Germinal center (tissue), 1 donor: ENCODE data around the gene CDH24.

Experiments used
- DNase-seq: peaks from one replicate; pipeline ENCODE4 v3.0.0; 2012; ENCODE audit warnings: mixed read lengths, low spot score

Gene CDH24

DNA sequence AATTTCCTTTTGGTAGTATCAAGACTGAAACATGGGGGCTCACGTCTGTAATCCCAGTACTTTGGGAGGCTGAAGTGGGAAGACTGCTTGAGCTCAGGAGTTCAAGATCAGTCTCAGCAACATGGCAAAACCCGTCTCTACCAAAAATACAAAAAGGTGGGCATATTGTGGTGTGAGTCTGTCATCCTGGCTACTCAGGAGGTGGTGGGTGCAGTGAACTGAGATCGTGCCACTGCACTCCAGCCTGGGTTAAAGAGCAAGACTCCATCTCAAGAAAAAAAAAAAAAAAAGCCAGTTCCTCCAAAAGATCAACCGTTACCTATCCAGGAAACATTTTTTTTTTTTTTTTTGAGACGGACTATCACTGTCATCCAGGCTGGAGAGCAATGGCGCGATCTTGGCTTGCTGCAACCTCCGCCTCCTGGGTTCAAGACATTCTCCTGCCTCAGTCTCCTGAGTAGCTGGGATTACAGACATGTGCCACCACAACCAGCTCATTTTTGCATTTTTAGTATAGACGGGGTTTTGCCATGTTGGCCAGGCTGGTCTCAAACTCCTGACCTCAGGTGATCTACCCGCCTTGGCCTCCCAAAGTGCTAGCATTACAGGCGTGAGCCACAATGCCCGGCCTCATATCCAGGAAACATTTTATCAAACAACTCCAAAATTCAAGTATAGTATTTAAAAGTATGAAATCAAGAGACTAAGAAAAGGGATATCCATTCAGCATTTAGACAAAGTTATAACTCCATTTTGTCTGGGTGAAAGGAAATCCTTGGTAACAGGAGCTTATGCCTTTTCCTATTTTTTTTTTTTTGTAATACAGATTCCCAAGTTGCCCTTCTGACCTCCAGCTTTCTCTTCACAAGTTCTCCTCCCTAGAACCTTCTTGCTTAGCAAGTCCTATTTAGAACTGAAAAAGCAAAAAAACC, 34.2 kb upstream of the CDH24 start:
- no peak for DNase-seq

- DNase-seq = no peak
Observed at GRCh38 chr14:23090254-23090636, 32.9 kb upstream of the CDH24 start.

DNA sequence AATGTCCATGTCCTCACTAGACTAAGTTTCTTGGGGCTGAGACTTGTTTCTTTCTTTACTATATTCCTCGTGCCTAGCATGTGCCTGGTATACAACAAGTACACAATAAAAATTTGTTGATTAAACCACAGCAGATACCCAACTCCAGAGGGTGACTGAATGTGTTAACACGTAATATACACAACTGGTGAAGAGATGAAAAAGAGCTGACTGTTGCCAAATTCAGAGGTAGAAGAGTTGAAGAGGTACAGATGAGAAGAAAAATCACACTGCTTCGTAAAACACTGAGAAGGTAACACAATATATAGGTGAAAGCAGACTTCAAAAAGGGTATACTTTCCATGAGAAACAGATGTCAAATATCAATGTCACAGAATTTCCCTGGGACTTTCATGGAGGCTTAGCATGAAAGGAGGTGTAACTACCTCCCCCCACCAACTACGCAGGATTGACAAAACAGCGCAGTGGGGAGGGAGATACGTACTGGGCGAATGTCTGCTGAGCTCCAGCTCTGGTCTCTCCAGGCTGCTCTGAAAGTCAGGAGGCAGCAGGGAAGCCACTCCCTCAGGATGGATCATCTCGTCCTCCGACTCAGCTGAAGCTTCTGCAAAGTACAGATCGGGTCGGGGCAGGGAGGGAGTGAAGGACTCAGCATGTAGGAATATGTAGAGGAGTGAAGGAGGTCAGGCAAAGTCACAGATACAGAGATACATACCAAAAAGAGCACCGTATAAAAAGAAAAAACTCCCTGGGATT, 32.4 kb upstream of the CDH24 start:
- no peak for DNase-seq

DNA sequence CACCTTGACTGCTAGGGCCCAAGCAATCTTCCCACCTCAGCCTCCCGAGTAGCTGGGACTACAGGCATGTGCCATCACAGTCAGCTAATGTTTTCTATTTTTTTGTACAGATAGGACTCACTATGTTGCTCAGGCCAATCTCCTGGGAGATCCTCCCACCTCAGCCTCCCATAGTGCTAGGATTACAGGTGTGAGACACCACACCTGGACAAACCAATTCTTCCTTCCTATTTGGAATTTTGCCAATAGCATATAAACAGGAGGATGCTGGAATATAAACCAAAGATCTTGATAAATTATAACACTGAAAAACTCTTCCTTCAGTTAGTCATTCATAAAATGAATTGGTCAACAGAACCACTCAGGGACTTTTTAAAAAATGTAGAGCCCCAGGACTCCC, 29.2 kb upstream of the CDH24 start:
- no peak for DNase-seq

DNA sequence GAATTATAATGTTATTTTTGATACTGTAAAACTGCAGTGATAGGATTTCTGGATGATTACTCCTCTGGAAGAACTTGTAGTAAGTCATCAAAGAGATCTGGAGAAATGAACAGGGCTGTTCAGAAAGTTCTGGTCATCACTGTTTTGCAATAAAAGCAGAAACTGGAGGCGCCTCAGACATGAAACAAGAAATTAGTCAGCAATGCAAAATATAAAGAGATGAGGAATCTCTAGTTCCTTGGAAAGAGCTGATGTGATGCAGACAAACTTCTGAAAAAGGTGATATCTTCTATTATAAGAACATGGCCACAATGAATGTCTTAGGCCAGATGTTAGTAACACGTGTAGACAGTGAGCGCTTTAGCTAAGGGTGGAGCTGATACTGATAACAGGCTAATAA, 28.1 kb upstream of the CDH24 start:
- no peak for DNase-seq

DNA sequence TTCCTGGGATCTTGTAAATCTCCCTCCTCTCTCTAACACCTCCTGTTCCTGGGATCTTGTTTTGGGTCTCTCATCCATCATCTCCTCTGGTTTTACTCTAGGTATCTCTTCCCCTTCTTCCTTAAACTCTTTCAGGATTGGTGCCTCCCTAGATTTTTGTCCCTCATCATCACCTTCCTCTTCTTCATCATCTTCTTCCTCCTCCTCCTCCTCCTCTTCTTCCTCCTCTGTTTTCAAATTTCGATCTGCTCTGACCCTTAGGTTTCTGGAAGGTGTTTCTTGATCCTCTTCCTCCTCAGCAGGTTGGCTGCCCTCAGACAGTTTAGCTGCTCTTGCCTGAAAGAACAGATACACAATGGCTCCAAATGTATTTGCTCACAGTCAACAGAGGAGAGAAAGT, 23.2 kb upstream of the CDH24 start:
- DNase-seq = no peak

GRCh38 chr14:23079716-23080115, 22.4 kb upstream of the CDH24 start:
- DNase-seq = no peak

DNA sequence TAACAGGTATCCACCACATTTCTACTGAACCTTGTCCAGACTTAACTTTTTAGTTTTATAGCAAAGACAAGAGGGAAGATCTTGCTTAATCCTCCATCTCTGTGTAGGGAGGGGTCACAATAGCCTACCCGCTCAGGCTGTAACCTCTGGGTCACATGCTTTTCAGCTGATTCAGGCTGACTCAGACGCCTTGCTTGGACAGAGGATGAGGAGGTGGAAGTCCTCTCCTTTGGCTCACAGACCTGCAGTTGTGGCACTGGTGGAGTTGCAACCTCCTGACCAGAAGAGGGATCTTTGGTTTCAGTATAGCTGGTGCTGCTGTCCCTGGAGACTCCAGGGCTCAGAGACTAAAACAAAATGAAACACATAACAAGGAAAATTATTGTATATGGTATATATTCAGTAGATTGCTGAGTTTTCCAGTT, 21.4 kb upstream of the CDH24 start:
- DNase-seq = no peak

DNA sequence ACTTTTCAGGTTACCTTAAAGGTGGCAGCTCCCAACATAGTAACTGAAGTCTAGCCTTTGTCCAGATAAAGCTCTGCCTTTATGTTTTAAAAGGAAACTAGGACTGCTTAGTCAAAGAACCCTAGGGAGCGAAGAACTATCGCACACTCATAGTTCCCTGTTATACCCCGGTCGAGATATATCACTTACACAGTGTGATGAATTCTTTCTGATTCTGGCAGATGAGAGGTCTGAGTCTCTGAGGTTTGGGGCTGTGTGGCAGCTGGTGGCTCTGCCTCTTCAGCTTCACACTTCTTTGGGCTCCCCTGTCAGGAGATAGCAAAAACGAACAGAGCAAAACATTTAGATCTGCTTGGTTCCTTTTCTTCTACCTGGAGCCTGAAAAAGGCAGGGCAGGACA, 20.6 kb upstream of the CDH24 start:
- DNase-seq = no peak

DNA sequence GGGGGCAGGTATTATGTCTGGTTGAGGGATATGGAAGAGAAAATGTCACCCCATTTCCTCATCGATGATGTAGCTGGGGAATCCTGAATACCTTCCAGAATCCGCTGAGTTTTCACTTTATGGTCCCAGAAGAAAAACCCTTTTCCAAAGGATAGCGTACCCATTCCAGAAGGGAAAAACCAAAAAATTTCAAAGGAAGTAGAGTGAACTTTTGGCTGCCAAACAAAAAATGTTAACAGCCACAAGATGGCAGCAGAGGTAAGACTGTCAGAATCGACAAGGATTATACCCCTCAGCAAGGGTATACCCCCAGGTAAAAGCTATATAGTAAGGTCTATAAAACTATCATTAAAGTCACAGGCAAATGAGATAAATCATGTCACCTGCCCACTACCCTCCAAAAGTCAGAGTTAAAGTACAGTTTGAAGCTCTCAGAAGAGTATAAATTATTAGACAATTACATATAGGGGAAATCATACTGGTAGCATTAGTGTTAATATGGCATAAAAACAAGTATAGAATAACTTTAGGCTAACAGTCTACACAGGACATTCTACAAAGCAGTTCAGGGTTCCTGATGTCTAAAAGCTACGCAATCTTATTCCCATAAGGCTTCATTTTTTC, 19.6 kb upstream of the CDH24 start:
- DNase-seq = no peak

DNA sequence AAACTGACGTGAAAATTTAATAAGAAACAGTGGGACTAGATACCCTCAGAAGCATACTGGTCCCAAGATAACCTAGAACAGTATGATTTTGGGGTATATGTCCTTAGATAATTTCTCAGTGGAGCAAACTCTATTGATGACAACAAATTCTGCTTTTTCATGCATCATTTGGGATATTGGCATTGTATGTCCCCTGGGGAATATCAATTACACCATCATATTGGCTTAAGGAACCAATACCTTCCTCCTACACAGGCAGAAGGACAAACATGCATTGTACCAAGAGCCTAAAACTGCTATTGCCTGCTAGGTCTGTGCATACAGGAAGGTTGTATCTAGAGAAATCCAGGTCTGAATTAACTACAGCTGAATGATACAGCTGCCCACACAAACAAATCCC, 17.6 kb upstream of the CDH24 start:
- DNase-seq = no peak

DNA sequence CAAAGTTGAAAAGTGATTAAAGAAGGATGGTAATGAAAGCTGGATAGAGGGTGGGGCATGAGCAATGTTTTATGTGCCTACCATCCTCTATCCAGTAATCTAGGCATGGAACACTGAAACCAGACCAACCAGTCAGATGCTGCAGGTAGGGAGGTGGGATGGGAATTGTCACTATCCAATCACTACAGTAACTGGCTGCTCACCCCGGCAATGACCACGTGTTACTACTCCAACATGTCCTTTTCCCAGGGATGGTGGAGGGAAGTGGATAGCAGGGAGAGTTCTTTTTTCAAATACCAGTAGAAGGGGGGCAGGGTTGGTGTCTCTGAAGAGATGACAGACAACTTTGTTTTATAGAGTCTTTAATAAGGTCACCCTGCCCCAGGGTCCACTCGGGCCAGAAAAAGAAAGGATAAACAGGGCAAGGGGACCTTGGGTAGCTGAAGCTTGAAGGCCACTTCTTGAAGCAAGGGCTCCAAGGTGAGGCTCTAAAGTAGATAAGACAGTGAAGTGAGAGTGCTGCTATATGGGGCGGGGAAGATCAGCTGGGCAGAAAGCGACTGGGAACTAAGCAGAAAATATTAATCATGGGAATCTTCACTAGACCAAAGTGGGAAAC, 14.7 kb upstream of the CDH24 start:
- no peak for DNase-seq

DNA sequence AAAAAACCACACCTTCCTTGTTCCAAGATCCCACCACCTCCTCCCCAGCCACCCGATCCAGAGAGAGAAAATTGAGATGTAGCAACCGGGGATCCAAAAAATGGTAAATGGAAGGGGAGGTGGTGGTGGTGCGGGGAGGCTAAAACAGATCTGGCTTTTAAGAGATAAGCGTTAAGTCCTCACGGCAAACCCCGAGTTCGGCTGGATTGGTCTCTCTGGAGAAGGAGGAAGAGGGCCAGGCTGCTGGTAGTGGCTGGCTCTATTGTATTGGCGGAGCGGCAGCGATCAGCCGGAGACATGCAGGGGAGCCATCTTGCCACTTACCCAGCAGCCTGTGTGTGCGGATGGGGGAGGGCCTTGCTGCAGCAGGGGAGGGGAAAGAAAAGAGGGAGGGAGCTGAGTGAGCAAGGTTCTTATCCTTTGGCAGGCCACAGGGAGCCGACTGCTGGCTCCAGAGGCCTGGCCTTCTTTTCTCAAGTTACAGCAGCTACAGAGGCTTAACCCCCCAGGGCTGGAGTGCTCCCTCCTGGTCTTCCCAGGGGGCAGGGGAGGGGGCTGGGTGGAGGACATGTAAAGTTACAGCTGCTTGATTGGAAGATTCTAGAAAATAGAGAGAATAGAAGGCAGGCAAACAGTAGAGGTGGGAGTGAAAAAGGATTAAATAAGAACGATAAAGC, 14.1 kb upstream of the CDH24 start:
- peak; percentile 88 for DNase-seq

DNA sequence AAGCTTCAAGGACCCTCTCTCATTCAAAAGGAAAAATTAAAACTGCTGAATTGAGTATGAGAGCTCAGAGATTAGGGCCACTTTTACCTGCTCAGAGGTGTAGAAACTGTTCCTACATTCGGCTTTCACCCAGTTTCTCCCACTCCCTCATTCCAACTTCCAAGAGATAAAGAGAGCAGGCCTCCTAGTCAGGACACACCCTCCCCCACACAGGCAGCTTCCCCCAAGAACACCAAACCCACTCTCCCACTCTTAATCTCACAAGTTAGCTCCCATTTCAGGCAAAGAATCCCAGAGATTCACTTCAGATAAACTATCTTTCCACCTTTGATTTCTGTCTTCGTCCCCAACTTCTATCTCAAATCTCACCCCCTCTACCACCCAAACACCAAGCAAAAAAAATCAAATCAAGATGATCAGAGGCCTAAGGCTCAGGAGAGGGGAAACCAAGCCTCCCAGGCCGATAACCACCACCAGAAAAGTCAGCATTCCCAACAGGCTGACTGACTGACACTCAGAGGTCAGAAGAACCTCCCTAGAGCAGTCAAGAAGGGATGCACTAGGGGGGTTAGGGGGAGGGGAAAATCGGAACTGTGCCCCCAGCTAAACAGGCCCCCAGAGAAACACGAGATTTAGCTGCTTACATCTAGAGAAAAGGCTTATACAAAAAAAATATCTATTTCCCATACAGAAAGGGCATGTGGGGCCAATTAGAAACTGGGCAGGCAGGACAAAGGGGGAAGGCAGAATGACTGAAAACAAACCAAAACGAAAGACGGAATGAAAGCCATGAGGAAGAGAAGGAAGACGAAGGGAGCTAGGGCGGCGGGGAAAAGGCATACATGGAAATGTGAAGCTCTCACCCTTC, 13.2 kb upstream of the CDH24 start:
- DNase-seq = no peak

DNA sequence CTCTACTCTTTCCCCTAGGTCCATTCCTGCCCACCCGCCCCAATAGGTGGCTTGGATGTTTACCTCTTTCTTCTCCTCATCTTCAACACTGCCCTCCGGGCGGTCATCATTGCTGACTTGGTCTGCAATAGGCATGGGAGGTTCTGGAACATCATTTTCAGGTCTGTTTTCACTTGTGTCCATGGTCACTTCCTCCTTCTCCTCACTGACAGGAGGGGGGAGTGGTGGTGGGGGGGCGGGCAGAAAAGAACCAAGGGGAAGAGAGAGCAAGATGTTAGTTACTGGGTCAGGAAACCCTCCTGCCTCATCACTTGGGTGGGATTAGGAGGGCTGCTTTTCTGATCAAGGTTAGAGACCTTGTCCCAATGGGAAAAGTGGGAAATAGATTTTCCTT, 12.1 kb upstream of the CDH24 start:
- no peak for DNase-seq

GRCh38 chr14:23068789-23069412, 11.6 kb upstream of the CDH24 start:
- peak; percentile 90 for DNase-seq

DNA sequence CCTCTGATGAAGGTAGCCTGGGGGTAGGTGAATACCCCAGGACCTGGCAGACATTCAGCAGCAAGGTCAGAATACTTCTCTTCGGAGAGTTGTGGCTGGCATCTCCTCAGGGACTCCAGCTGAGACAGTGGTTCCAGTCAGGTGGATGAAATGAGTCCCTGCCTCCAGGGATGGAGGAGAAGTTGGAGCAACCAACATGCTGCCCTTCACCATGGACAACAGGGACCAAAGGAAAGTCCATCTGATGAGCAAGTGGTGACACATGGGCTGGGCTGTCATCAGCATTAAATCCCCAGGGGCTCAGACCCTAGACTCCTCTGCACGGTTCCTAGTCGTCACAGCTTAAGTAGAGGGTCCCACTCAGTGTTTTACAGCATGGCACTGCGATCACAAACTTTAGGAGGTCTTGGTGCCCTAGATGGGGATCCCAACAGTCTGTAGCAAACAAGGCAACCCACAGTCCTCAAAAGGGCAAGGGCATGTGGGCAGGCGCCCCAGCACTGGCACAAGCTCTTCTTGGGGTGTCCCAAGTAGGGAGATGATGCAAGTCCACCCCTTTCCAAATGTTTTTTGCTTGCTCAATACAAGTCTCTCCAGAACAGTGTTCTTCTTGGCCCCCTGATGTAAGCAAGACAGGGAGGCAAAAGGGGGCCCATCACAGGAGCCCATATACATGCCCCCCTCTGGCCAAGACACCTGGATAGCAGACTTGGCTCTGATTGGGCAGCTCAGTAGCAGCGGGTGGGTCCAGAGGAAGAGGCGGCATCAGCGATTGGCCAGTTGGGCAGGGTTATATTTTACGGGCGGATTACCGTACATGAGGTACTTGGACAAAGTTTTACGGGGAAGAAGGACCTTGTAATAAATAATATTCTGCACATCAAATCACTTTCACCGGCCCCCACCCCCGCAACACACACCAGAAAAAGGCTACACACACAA, 10.8 kb upstream of the CDH24 start:
- no peak for DNase-seq

GRCh38 chr14:23066855-23067744, 9.8 kb upstream of the CDH24 start:
- no peak for DNase-seq
